Measurements from ENCODE around the gene NKIRAS2.

NKIRAS2 gene

GRCh38 chr17:42055027-42055426 is 35.1 kb downstream of the NKIRAS2 start:
- no peak for DNase-seq (ENCODE audit: low spot score)

DNA sequence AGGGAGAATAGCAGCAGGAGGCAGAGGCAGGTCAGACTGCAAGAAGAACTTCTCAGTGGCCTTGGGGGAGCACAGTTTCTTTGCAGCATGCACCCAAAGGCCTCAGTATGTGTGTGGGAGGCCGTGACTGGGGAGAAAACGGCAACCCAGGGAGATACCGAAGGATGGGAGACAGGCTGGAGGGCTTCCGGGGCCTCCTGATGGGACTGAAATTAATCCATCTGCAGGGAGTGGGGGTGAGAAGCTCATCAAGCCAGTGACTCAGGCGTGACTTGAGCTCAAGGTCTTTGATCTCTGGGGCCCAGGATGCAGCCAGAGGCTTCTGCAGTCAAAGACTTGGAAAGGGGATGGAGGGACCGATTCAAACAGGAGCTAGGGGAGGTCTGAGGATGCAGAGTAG is 35.6 kb downstream of the NKIRAS2 start:
- no peak for DNase-seq (ENCODE audit: low spot score)

- no peak for DNase-seq (ENCODE audit: low spot score)
Measured at GRCh38 chr17:42056635-42057034, 36.7 kb downstream of the NKIRAS2 start.

GRCh38 chr17:42058063-42058462 is 38.2 kb downstream of the NKIRAS2 start:
- DNase-seq (ENCODE audit: low spot score) = no peak

DNA sequence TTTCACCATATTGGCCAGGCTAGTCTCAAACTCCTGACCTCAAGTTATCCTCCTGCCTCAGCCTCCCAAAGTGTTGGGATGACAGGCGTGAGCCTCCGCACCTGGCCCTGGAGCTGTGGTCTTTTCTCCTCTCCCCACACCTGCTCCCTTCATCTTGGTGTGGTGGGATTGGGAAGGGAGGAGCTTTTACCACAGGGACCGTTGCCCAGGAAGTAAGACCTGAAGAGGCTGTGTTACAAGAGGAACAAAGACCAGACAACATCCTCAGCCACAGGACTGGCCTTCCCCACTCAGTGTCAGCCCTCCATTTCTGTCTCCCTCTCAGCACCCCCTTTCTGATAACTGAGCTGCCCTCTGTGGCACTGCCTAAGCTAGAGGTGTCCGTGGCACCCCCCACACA is 39.9 kb downstream of the NKIRAS2 start:
- DNase-seq (ENCODE audit: low spot score) = no peak

DNA sequence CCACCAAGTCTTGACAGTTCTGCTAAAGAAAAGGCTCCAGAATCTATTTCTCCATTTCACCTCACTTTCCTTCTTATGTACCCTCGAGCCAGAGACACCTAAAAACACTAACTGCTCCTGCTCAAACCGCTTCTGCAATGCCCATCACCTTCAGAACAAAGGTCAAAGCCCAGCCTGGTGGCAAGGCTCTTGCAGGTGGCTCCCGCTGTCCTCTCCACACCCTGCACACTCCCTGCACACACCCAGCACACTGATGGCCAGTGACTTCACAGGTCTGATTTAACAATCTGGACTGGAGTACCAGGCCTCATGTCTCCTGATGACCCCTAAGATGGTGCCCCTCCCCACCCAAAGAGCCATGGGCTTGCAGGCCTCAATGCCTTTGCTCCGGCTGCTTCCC is 40.3 kb downstream of the NKIRAS2 start:
- no peak for DNase-seq (ENCODE audit: low spot score)

- no peak for DNase-seq (ENCODE audit: low spot score)
Measured at GRCh38 chr17:42061646-42062487, 42.0 kb downstream of the NKIRAS2 start.

- no peak for DNase-seq (ENCODE audit: low spot score)
Measured at GRCh38 chr17:42062681-42063080, 42.8 kb downstream of the NKIRAS2 start.

DNA sequence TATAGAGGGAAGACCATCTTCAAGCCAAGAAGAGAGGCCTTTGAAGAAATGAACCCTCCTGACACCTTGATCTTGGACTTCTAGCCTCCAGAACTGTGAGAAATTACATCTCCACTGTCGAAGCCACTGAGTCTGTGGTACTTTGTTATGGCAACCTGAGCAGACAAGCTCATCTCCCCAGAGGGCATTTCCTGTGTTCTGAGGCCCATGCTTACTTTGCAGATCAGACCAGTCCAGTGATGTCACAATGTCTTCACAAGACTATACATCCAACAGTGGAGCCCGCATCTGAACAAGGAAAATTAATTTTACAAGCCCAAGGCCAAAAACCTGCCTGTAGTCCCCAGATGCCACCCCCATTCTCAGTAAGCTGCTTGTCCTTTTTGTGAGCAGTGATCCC is 45.3 kb downstream of the NKIRAS2 start:
- no peak for DNase-seq (ENCODE audit: low spot score)

- DNase-seq (ENCODE audit: low spot score) = peak; percentile 14
Measured at GRCh38 chr17:42067371-42068091, 47.6 kb downstream of the NKIRAS2 start.

DNA sequence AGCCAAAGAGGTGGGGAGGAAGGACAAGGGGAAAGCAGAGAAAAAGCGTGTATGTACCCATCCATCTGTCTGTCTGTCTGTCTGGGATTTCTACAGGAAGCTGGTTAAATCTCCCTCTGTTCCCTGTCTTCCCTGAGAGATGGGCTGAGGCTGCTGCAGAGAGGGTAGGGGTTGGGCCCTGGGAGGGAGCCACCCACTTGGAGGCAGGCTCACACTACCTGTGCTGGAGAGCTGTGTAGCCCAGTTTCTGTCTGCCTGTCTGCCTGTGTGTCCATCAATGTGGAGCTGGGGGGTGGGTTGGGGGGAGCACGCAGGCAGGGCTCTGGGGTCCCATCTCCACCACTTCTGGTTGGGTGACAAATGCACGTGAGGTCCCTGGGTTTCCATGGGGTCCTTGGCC is 49.1 kb downstream of the NKIRAS2 start:
- DNase-seq (ENCODE audit: low spot score) = no peak

- DNase-seq (ENCODE audit: low spot score) = no peak
Measured at GRCh38 chr17:42071810-42072209, 51.9 kb downstream of the NKIRAS2 start.

DNA sequence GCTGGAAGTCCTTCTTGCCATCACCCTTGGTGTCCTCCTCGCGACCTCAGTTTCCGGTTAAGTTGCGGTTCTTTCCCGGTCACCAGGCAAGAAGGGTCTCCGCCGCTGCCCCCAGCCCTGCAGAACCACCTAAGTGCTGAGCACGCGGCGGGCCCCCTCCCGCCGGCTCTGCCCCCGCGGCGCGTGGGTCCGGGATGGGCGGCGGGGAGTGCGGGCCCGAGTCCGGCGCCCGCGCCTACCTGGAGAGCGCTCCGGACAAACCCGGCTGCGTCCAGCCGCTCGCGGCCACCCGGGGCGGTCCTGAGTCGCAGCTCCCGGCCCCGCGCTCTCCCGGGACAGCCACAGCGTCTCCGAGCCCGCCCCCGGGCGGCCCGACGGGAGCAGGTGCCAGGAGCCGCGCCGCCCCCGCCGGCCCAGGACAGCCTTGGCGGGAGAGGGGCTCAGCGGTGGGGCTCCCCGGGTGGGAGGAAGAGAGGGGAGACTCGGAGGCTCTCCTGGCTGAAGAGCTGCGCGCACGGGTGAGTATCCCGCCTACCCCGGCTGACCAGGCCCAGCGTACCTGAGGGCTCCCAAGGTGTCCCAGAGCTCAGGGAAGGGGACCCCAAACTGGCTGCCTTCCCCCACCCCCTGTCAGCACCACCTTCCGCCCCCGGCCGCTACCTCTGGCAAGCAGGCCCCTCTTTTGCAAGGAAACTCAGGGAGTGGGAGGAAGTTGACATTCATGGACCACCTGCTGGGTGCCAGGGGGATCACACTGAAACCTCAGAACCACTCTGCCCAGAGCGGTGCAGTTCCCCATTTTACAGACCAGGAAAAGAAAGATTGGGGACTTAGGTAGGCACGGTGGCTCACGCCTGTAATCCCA is 52.7 kb downstream of the NKIRAS2 start:
- DNase-seq (ENCODE audit: low spot score) = no peak
